HCT116 (cell line): ENCODE measurements around the gene ACTG1. TPM values are rescaled to one million over a fixed set of nuclear protein-coding genes. Genes with fewer than 3 reads are reported as not detected.

Experiments used
- ATAC-seq: fragments of 200-7000 bp; cut with Tn5 transposase; 2 replicates; pipeline ENCODE4 v1.9.1; 2020; ENCODE audit warnings: mild to moderate bottlenecking, moderate library complexity
- BruUV-seq: library from RNA; stranded (reverse); fragments of 400-500 nt; replicated peaks from 2 replicates; lab custom pipeline; 2021; lab: Mats Ljungman, UMichigan
- CTCF ChIA-PET: fragments of 300-600 bp; sonication (Branson Sonifier 250); formaldehyde crosslinking; loops from one replicate; lab custom pipeline; 2021; ENCODE audit warnings: antibody characterized with exemption; lab: Charles Lee
- POLR2A ChIA-PET: fragments of 300-600, 350-600 bp; sonication (Branson Sonifier 250); formaldehyde crosslinking; loops from one replicate; lab custom pipeline; 2021; ENCODE audit warnings: antibody characterized with exemption; lab: Charles Lee
- RAD21 ChIA-PET, 2 experiments: fragments of 300-600 bp; sonication (Branson Sonifier 250); formaldehyde crosslinking; loops; one replicate each; lab custom pipeline; 2023; ENCODE audit warnings: low total read pairs in 2 of 2; ENCODE audit not compliant: uncharacterized antibody in 2 of 2, unreplicated experiment in 2 of 2, low non-redundant PET in 1 of 2; lab: Charles Lee
- DNase-seq: peaks from one replicate; pipeline ENCODE4 v3.0.0-alpha.2; 2010; ENCODE audit warnings: low read depth, low spot score
- H2AFZ ChIP-seq: fragments of 200-600 bp; shearing (Covaris generic), sonication (generic); 2 replicates; pipeline ENCODE4 v1.6.1; 2017; ENCODE audit warnings: low read depth, mixed run types, mixed read lengths, antibody characterized with exemption, low read length; ENCODE audit not compliant: poor library complexity, severe bottlenecking
- H3K27ac ChIP-seq: 2 replicates; pipeline ENCODE4 v1.5.1; 2012; ENCODE audit warnings: low read depth, low read length
- H3K27me3 ChIP-seq: fragments of 200-600 bp; sonication (generic); 2 replicates; pipeline ENCODE4 v1.6.1; 2016; ENCODE audit warnings: mixed run types, low read length, mixed read lengths; ENCODE audit not compliant: insufficient read depth
- H3K36me3 ChIP-seq, 2 experiments: fragments of 200-500 bp in 1 of 2; fragments of 200-600 bp in 1 of 2; sonication (Bioruptor generic) in 1 of 2; sonication (generic) in 1 of 2; 2 replicates each; pipeline versions ENCODE4 v1.5.1 to v1.6.1; 2014 to 2016; ENCODE audit warnings: low read length in 2 of 2, inconsistent platforms in 1 of 2, mixed read lengths in 1 of 2, mixed run types in 1 of 2; ENCODE audit not compliant: insufficient read depth in 2 of 2, control insufficient read depth in 1 of 2
- H3K4me1 ChIP-seq, 2 experiments: fragments of 200-600 bp in 1 of 2; sonication (generic) in 1 of 2; 2 replicates each; pipeline versions ENCODE4 v1.5.1 to v1.6.1; 2012 to 2017; ENCODE audit warnings: low read length in 2 of 2, inconsistent platforms in 1 of 2, mild to moderate bottlenecking in 1 of 2, mixed read lengths in 1 of 2, mixed run types in 1 of 2, moderate library complexity in 1 of 2; ENCODE audit not compliant: insufficient read depth in 2 of 2, control insufficient read depth in 1 of 2
- H3K4me2 ChIP-seq: fragments of 200-600 bp; sonication (generic); 2 replicates; pipeline ENCODE4 v1.6.1; 2017; ENCODE audit warnings: mixed run types, low read length, mixed read lengths
- H3K4me3 ChIP-seq, 2 experiments: fragments of 200-600 bp in 1 of 2; sonication (generic) in 1 of 2; replicated peaks in 1 of 2; 2 replicates each; pipeline ENCODE4 v1.5.1; 2011 to 2016; ENCODE audit warnings: low read length in 2 of 2, control low read depth in 1 of 2, low read depth in 1 of 2, mild to moderate bottlenecking in 1 of 2, mixed read lengths in 1 of 2, mixed run types in 1 of 2
- H3K79me2 ChIP-seq: fragments of 200-600 bp; sonication (generic); 2 replicates; pipeline ENCODE4 v1.6.1; 2017; ENCODE audit warnings: mild to moderate bottlenecking, mixed run types, low read length, moderate library complexity, mixed read lengths; ENCODE audit not compliant: insufficient read depth
- H3K9ac ChIP-seq: fragments of 200-600 bp; sonication (generic); 2 replicates; pipeline ENCODE4 v1.6.1; 2016; ENCODE audit warnings: low read length, mixed read lengths
- H3K9me2 ChIP-seq: fragments of 200-600 bp; sonication (generic), shearing (Covaris generic); 2 replicates; pipeline ENCODE4 v1.6.1; 2017; ENCODE audit warnings: mixed run types, mild to moderate bottlenecking, moderate library complexity; ENCODE audit not compliant: insufficient read depth
- H3K9me3 ChIP-seq, 2 experiments: fragments of 200-500 bp in 1 of 2; fragments of 200-600 bp in 1 of 2; sonication (Bioruptor generic) in 1 of 2; sonication (generic) in 1 of 2; 2 replicates each; pipeline ENCODE4 v1.6.1; 2014 to 2017; ENCODE audit warnings: low read length in 2 of 2, mixed read lengths in 2 of 2, inconsistent platforms in 1 of 2, low read depth in 1 of 2, mild to moderate bottlenecking in 1 of 2, mixed run types in 1 of 2, moderate library complexity in 1 of 2; ENCODE audit not compliant: control insufficient read depth in 1 of 2, insufficient read depth in 1 of 2
- H4K20me1 ChIP-seq: fragments of 200-600 bp; sonication (generic), shearing (Covaris generic); 2 replicates; pipeline ENCODE4 v1.6.1; 2017; ENCODE audit warnings: mixed run types, mild to moderate bottlenecking, moderate library complexity; ENCODE audit not compliant: insufficient read depth
- CBX3 ChIP-seq: IDR thresholded peaks from 2 replicates; pipeline ENCODE4 v1.6.1; 2012; ENCODE audit warnings: low read depth
- CEBPB ChIP-seq: IDR thresholded peaks from 2 replicates; pipeline ENCODE4 v1.6.1; 2012; ENCODE audit warnings: low read depth
- CTCF ChIP-seq, 3 experiments: fragments of 200-600 bp in 1 of 3; sonication (generic) in 1 of 3; IDR thresholded peaks in 2 of 3; conservative IDR thresholded peaks in 1 of 3; 2 replicates each; pipeline ENCODE4 v1.5.1; 2012 to 2017; ENCODE audit warnings: low read depth in 2 of 3, low read length in 2 of 3, antibody characterized with exemption in 1 of 3, borderline replicate concordance in 1 of 3, control low read depth in 1 of 3, mild to moderate bottlenecking in 1 of 3, mixed read lengths in 1 of 3, mixed run types in 1 of 3, moderate library complexity in 1 of 3; ENCODE audit not compliant: insufficient read depth in 1 of 3
- EGR1 ChIP-seq: IDR thresholded peaks from 2 replicates; pipeline ENCODE4 v1.6.1; 2012; ENCODE audit warnings: low read depth
- EZH2 ChIP-seq: fragments of 200-600 bp; sonication (generic); IDR thresholded peaks from 2 replicates; pipeline ENCODE4 v1.6.1; 2017; ENCODE audit warnings: antibody characterized with exemption, mixed run types
- EZH2phosphoT487 ChIP-seq: fragments of 200-600 bp; IDR thresholded peaks from 2 replicates; pipeline ENCODE4 v1.6.1; 2018; ENCODE audit warnings: antibody characterized with exemption, borderline replicate concordance
- MAX ChIP-seq: IDR thresholded peaks from 2 replicates; pipeline ENCODE4 v1.6.1; 2012
- POLR2A ChIP-seq: IDR thresholded peaks from 2 replicates; pipeline ENCODE4 v1.7.0; 2011; ENCODE audit warnings: borderline replicate concordance; ENCODE audit not compliant: insufficient read depth, insufficient read length; ENCODE audit errors: extremely low read depth
- POLR2AphosphoS5 ChIP-seq: IDR thresholded peaks from 2 replicates; pipeline ENCODE4 v1.6.1; 2011; ENCODE audit warnings: mild to moderate bottlenecking, low read depth, low read length, moderate library complexity
- RAD21 ChIP-seq: IDR thresholded peaks from 2 replicates; pipeline ENCODE4 v1.6.1; 2012; ENCODE audit warnings: low read depth, mild to moderate bottlenecking
- TCF7L2 ChIP-seq: IDR thresholded peaks from 2 replicates; pipeline ENCODE4 v1.7.0; 2011; ENCODE audit warnings: borderline replicate concordance, inconsistent platforms; ENCODE audit not compliant: insufficient read depth, insufficient read length; ENCODE audit errors: extremely low read depth
- YY1 ChIP-seq: IDR thresholded peaks from 2 replicates; pipeline ENCODE4 v1.6.1; 2011; ENCODE audit warnings: low read length, low read depth, moderate library complexity, mild to moderate bottlenecking; ENCODE audit not compliant: insufficient replicate concordance; ENCODE audit errors: extremely low read depth
- ZFX ChIP-seq: fragments of 450-650 bp; IDR thresholded peaks from 2 replicates; pipeline ENCODE4 v1.6.1; 2017
- ZNF274 ChIP-seq: fragments of 200-500 bp; sonication (Bioruptor generic); IDR thresholded peaks from 2 replicates; pipeline ENCODE4 v1.6.1; 2014; ENCODE audit warnings: mild to moderate bottlenecking, low read depth, low read length, inconsistent platforms
- intact Hi-C: fragments of 100-400 bp; cut with micrococcal nuclease; formaldehyde crosslinking; loops from 2 replicates; pipeline ENCODE4 v1.10.0; 2022
- total RNA-seq: library from RNA; stranded (reverse); gene quantifications from one replicate; pipeline ENCODE4 v1.2.1, GENCODE V29; 2021; ENCODE audit not compliant: unreplicated experiment

Gene ACTG1
- total RNA-seq, 1 experiment from 2014 or later, result 6,223 TPM

GRCh38 chr17:81493198-81494038 lies 19.2 kb downstream of the ACTG1 start:
- no peak overlapping the region for H2AFZ ChIP-seq
- no peaks in the 10 kb centered on the region for H3K27me3 ChIP-seq
- no peaks in the 10 kb centered on the region for H3K36me3 ChIP-seq
- H3K27ac ChIP-seq, result no peak overlapping the region
- H3K9ac ChIP-seq, result no peak overlapping the region
- peaks cover 14 to 42% of the 10 kb centered on the region in 2 experiments for H3K4me1 ChIP-seq
- no peaks in the 10 kb centered on the region for H3K9me3 ChIP-seq
- TF ChIP-seq ZNF274 (no peak), POLR2A (no peak), EZH2 (no peak), CTCF (IDR thresholded peaks at IDR 0.05 in 2 of 3, conservative IDR thresholded peaks at IDR 0.05 in 1 of 3; ENCODE audit: borderline replicate concordance in 1 of 3, insufficient read depth in 1 of 3, low read depth in 2 of 3, low read length in 2 of 3) (no peak), RAD21 (no peak), ZFX (no peak), EGR1 (no peak), TCF7L2 (no peak), POLR2AphosphoS5 (no peak), CBX3 (no peak), MAX (no peak), YY1 (no peak), CEBPB (no peak), EZH2phosphoT487 (no peak)
- ATAC-seq, result peak; percentile 21; the same call in 1 of the 2 replicates
- no peak overlapping the region for H3K4me2 ChIP-seq
- no peaks in the 10 kb centered on the region for H4K20me1 ChIP-seq
- intact Hi-C loops, result no loop called here
- H3K9me2 ChIP-seq, result no peaks in the 10 kb centered on the region
- ChIA-PET POLR2A (interaction anchor here (1.0 to 3.5 kb wide), 4 partner anchors 12 to 19 kb away, joined by 4 to 20 read pairs (median 6); partner anchors contain the start of gene ACTG1), CTCF (interaction anchor here (1.0 kb wide), 1 partner anchor 9 kb away, joined by 5 read pairs; no protein-coding TSS in a partner anchor), RAD21 (no interaction called here)
- DNase-seq, result no peak
- no TSS peak for BruUV-seq
- H3K79me2 ChIP-seq, result no peaks in the 10 kb centered on the region; the same call in 1 of the 2 replicates
- H3K4me3 ChIP-seq, result no peak overlapping the region
